ENCODE data around the gene ADGRV1. TPM values are rescaled to one million over a fixed set of nuclear protein-coding genes. Genes with fewer than 3 reads are reported as not detected.

ADGRV1 gene
- total RNA-seq, 1 donor from 2014 or later, result 10.0 TPM

- Mint-ChIP-seq H3K27me3 (ENCODE audit: low read depth, unreplicated experiment) (no peaks in the 10 kb centered on the region), H3K4me1 (ENCODE audit: low read depth, unreplicated experiment) (peaks cover 10% of the 10 kb centered on the region), H3K9me3 (ENCODE audit: unreplicated experiment) (no peaks in the 10 kb centered on the region), H3K36me3 (ENCODE audit: low read depth, unreplicated experiment) (no peaks in the 10 kb centered on the region), H3K4me3 (ENCODE audit: unreplicated experiment) (no peak overlapping the region), H3K27ac (ENCODE audit: unreplicated experiment) (no peak overlapping the region)
- H3K27me3 ChIP-seq (ENCODE audit: insufficient read depth, low read length), result no peaks in the 10 kb centered on the region
- H3K4me2 ChIP-seq (ENCODE audit: low read length), result no peak overlapping the region
- TF ChIP-seq CTCF (IDR thresholded peaks at IDR 0.05; ENCODE audit: insufficient read depth, low read depth, low read length) (no peak), EZH2 (IDR thresholded peaks at IDR 0.05; ENCODE audit: insufficient read depth, low read length) (no peak)
- no peak for FAIRE-seq
- H3K9ac ChIP-seq (ENCODE audit: low read length), result no peak overlapping the region
- no peak overlapping the region for H2AFZ ChIP-seq (ENCODE audit: low read depth, low read length)
- no peak overlapping the region for H3K27ac ChIP-seq (ENCODE audit: low read depth, low read length)
- DNase-seq (ENCODE audit: low read depth), result no peak
- no peaks in the 10 kb centered on the region for H4K20me1 ChIP-seq (ENCODE audit: insufficient read depth, low read length)
- H3K4me1 ChIP-seq (ENCODE audit: insufficient read depth, low read length), result no peaks in the 10 kb centered on the region
- no peaks in the 10 kb centered on the region for H3K9me3 ChIP-seq (ENCODE audit: insufficient read depth, low read depth, low read length)
- H3K36me3 ChIP-seq (ENCODE audit: insufficient read depth, low read length), result no peaks in the 10 kb centered on the region
- no peak overlapping the region for H3K4me3 ChIP-seq (ENCODE audit: insufficient read depth, low read depth, low read length)
- no peaks in the 10 kb centered on the region for H3K79me2 ChIP-seq (ENCODE audit: insufficient read depth, low read length)
These were observed 583.0 kb downstream of the ADGRV1 start for GRCh38 chr5:91141642-91142041.

DNA sequence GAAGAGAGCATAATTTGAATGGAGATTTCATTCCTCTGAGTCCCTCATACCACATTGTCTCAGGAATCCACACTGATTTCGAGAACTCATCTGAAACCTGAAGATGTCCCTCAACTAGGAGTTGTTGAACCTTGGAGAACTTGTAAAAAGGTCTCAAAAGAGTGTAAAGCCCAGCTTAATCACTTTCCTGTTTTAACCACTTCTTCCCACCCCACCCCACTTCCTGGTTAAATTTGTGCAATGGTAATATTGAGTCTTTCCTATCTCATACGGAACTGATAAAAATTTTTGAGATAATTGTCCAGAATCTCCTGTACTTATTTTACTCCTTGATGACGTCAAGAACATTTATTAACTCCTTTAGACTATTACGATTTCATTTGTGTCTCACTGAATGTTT lies 583.8 kb downstream of the ADGRV1 start:
- Mint-ChIP-seq H3K4me1 (ENCODE audit: low read depth, unreplicated experiment) (peaks cover 10% of the 10 kb centered on the region), H3K27me3 (ENCODE audit: low read depth, unreplicated experiment) (no peaks in the 10 kb centered on the region), H3K27ac (ENCODE audit: unreplicated experiment) (no peak overlapping the region), H3K9me3 (ENCODE audit: unreplicated experiment) (no peaks in the 10 kb centered on the region), H3K4me3 (ENCODE audit: unreplicated experiment) (no peak overlapping the region), H3K36me3 (ENCODE audit: low read depth, unreplicated experiment) (no peaks in the 10 kb centered on the region)
- H3K4me3 ChIP-seq (ENCODE audit: insufficient read depth, low read depth, low read length), result no peak overlapping the region
- H3K9ac ChIP-seq (ENCODE audit: low read length), result no peak overlapping the region
- FAIRE-seq (no peak), DNase-seq (ENCODE audit: low read depth) (no peak)
- H3K27ac ChIP-seq (ENCODE audit: low read depth, low read length), result no peak overlapping the region
- TF ChIP-seq EZH2 (IDR thresholded peaks at IDR 0.05; ENCODE audit: insufficient read depth, low read length) (no peak), CTCF (IDR thresholded peaks at IDR 0.05; ENCODE audit: insufficient read depth, low read depth, low read length) (no peak)
- no peak overlapping the region for H3K4me2 ChIP-seq (ENCODE audit: low read length)
- H3K27me3 ChIP-seq (ENCODE audit: insufficient read depth, low read length), result no peaks in the 10 kb centered on the region
- H2AFZ ChIP-seq (ENCODE audit: low read depth, low read length), result no peak overlapping the region
- H3K9me3 ChIP-seq (ENCODE audit: insufficient read depth, low read depth, low read length), result no peaks in the 10 kb centered on the region
- no peaks in the 10 kb centered on the region for H4K20me1 ChIP-seq (ENCODE audit: insufficient read depth, low read length)
- no peaks in the 10 kb centered on the region for H3K4me1 ChIP-seq (ENCODE audit: insufficient read depth, low read length)
- H3K79me2 ChIP-seq (ENCODE audit: insufficient read depth, low read length), result no peaks in the 10 kb centered on the region
- H3K36me3 ChIP-seq (ENCODE audit: insufficient read depth, low read length), result no peaks in the 10 kb centered on the region

DNA sequence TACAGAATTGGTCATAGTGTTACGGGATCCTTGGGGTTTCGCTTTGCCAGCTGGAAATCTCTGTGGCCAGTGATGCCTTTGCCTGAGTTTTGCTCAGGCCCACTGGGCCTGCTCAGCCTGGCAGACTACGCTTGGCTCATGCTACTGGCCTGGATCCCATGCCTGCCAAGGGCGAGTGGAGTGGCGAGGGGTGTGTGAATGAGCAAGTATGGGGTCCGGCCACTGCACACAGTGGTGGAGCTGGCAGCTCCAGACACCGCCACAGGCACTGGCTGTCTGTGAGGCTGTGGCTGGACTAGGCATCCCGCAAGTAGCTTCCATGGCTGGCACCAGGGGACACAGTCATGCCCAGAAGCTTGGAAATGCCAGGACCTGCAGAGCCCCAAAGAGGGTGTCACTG lies 584.2 kb downstream of the ADGRV1 start:
- H3K4me1 ChIP-seq (ENCODE audit: insufficient read depth, low read length), result no peaks in the 10 kb centered on the region
- no peak overlapping the region for H3K9ac ChIP-seq (ENCODE audit: low read length)
- Mint-ChIP-seq H3K36me3 (ENCODE audit: low read depth, unreplicated experiment) (no peaks in the 10 kb centered on the region), H3K9me3 (ENCODE audit: unreplicated experiment) (no peaks in the 10 kb centered on the region), H3K4me3 (ENCODE audit: unreplicated experiment) (no peak overlapping the region), H3K4me1 (ENCODE audit: low read depth, unreplicated experiment) (peaks cover 10% of the 10 kb centered on the region), H3K27me3 (ENCODE audit: low read depth, unreplicated experiment) (no peaks in the 10 kb centered on the region), H3K27ac (ENCODE audit: unreplicated experiment) (no peak overlapping the region)
- no peaks in the 10 kb centered on the region for H4K20me1 ChIP-seq (ENCODE audit: insufficient read depth, low read length)
- no peak overlapping the region for H3K27ac ChIP-seq (ENCODE audit: low read depth, low read length)
- no peaks in the 10 kb centered on the region for H3K27me3 ChIP-seq (ENCODE audit: insufficient read depth, low read length)
- DNase-seq (ENCODE audit: low read depth), result no peak
- FAIRE-seq, result no peak
- no peak overlapping the region for H3K4me2 ChIP-seq (ENCODE audit: low read length)
- H2AFZ ChIP-seq (ENCODE audit: low read depth, low read length), result no peak overlapping the region
- TF ChIP-seq EZH2 (IDR thresholded peaks at IDR 0.05; ENCODE audit: insufficient read depth, low read length), result no peak
- no peak for TF ChIP-seq CTCF (IDR thresholded peaks at IDR 0.05; ENCODE audit: insufficient read depth, low read depth, low read length)
- no peaks in the 10 kb centered on the region for H3K9me3 ChIP-seq (ENCODE audit: insufficient read depth, low read depth, low read length)
- H3K79me2 ChIP-seq (ENCODE audit: insufficient read depth, low read length), result no peaks in the 10 kb centered on the region
- H3K36me3 ChIP-seq (ENCODE audit: insufficient read depth, low read length), result no peaks in the 10 kb centered on the region
- no peak overlapping the region for H3K4me3 ChIP-seq (ENCODE audit: insufficient read depth, low read depth, low read length)
